SK-MEL-5 (cell line): ENCODE data around the gene GTF2H1. TPM values are rescaled to one million over a fixed set of nuclear protein-coding genes. Genes with fewer than 3 reads are reported as not detected.

Experiments used
- DNase-seq: peaks from one replicate; pipeline ENCODE4 v3.0.0-alpha.2; 2016; ENCODE audit warnings: low read depth, low spot score
- in situ Hi-C: cut with HindIII; loops from 2 replicates; pipeline ENCODE4 v1.10.0; 2016; ENCODE audit warnings: low sequenced_read_pairs, high pct_unique_total_duplicates, low pct_unique_long_range_greater_than_20kb
- polyA plus RNA-seq, 2 experiments: library from polyadenylated mRNA; depleted of rRNA; stranded (reverse); fragments of >200 nt; gene quantifications; 2 replicates each; pipeline ENCODE4 v1.2.3, GENCODE V29; 2015
- total RNA-seq: library from RNA; depleted of rRNA; stranded (reverse); fragments of >200 nt; shearing (Covaris generic); gene quantifications from 2 replicates; pipeline ENCODE4 v1.2.3, GENCODE V29; 2014; rRNA removed

The GTF2H1 gene
- total RNA-seq: 129 and 153 TPM in 2 replicates
- polyA plus RNA-seq (2015; cell fraction: cytosol; rRNA removed): 73.3 and 96.0 TPM in 2 replicates
- polyA plus RNA-seq (2015; cell fraction: nucleus; rRNA removed): 151 and 209 TPM in 2 replicates

DNA sequence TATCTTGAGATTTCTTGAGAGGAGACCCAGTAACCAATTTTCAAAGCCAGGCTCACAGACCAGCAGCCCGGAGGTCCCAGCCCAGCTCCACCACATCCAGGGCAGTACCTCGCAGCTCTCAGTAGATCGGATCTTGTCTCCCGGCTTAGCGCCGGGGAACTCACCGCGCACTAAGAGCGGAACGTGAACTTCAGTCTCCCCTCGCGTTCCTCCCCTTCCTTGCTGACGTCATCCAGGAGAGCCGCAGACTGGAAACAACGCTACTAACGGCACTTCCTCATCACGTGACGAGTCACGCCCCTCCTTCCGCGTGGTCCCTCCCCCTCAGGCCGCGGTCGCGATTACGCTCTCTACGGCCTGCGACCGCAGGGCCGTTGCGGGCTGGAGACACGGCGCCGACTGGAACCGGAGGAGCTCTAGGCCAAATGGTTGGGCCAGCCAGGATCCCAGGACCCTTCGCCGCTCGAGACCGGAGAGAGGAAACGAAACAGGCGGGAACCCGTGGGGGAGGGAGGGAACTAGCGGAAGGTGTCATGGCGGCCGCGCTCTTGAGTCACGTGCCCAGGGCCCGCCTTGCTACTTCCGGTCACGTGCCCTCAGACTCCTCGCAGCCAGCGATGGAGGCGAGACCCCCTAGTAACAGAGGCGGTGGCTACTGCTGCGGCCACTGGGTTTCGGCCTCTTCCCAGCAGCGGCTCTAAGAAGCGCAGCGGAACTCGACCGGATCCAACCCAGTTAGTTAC is at the start of gene GTF2H1, which contains the start of gene HPS5:
Gene GTF2H1, plus strand, starts transcription at position 599 of the 743 bp plus-strand sequence. CDS start 10,508 bp downstream, outside the sequence.
Gene HPS5, minus strand, starts transcription at position 172 of the 743 bp plus-strand sequence. CDS start 4,282 bp downstream, outside the sequence.
- in situ Hi-C loops: no loop called here
- DNase-seq: peak; percentile 99

DNA sequence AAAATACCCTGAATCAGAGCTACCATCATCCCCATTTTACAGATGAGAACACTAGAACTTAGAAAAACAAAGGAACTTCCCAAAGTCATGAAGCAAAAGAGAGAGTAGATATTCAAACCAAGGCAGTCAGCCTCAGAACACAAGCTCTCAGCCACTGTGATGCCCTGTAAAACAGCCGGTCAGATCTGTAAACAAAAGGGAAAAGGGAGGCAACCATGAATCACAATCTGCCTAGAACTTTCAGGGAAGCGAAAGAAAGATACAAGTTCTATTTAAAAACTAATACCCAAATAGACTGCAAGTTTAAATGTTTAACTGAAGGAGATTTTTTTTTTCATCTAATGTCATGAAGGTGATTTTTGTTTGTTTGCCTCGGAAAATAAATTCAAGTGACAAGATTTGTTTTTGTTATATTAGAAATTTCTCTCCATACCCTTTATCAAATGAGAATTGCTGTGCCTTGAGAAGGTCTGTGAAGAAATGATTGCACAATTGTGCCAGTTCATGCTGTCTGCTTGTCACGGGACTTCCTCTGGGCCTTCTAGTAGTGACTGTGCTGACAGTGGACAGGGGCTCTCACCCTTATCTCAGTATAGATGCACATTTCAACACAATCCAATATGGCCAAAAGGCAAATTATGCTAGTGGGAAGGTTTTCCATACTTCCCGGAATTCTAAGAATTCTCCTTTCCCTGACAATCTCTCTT is 44.6 kb upstream of the GTF2H1 start:
- DNase-seq: no peak
- in situ Hi-C loops: no loop called here

DNA sequence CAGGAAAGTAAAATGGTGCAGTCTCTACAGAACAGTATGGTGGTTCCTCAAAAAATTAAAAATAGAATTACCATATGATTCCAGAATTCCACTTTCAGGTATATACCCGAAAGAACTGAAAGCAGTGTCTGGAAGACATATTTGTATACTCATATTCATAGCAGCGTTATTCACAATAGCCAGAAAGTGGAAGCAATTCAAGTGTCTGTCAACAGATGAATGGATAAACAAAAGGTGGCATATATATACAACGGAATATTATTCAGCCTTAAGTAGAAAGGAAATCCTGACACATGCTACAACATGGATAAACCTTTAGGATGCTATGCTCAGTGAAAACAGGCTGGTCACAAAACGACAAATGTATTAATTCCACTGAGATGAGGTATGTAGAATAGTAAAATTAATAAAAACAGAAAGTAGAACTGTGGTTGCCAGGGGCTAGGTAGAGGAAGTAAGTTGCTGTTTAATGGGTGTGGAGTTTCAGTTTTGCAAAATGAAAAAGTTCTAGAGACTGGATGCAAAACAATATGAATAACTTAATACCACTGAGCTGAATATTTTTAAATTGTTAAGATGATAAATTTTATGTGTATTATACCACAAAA is 41.8 kb upstream of the GTF2H1 start:
- in situ Hi-C loops: no loop called here

DNA sequence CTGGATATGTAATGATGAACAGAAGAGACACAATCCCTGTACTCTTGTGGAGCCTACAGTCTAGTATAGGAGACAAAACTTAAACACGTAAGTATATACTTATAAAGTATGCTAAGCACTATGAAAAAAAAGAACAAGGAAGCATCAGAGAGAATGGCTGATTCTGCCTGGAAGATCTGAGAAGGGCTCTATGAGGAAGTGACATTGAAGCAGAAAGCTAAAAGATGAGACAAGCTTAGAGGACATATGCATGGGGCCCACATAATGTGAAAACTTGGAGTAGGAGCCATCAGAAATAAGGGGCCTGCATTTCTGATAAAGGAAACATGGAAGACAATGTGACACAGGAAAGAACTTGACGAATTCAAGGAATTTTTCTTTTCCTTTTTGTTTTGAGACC is 39.7 kb upstream of the GTF2H1 start:
- DNase-seq: no peak
- in situ Hi-C loops: no loop called here

More for the DNA sequence above, 41.8 kb upstream of the GTF2H1 start:
- no peak for DNase-seq

DNA sequence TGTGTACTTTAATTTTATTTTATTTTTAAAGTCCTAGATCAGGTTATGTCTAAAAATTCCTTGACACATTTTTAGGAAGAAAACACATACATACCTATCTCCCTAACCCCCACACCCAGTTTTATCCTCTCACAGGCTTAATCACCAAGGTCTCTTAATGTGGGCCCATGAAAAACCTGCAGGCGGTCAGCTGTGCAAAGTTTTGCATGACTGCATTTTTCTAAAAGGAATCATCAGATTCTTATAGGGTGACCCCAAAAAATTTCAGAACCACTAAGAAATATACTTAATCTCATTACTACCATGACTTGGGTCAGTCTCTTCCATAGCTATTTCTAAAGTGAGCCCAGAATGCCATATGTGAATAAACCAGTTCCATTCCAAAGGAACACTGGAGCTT is 36.5 kb upstream of the GTF2H1 start:
- no peak for DNase-seq
- in situ Hi-C loops: no loop called here

DNA sequence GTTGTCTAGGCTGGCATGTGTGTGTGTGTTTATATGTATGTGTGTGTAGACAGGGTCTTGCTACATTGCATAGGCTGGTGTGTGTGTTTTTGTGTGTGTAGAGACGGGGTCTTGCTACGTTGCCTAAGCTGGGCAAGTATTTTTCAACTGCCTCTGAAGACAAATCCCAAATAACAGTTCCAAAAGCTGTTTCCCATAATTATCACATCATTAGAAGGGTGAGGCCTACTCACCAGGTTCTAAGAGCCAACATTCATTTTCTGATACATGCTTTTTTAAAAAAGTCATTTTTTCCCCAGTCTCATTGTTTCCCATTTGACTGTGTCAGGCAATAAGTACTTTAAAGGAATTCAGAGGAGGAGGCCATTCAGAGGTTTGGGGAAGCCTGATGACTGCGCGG is 33.5 kb upstream of the GTF2H1 start:
- in situ Hi-C loops: no loop called here
- DNase-seq: no peak

DNA sequence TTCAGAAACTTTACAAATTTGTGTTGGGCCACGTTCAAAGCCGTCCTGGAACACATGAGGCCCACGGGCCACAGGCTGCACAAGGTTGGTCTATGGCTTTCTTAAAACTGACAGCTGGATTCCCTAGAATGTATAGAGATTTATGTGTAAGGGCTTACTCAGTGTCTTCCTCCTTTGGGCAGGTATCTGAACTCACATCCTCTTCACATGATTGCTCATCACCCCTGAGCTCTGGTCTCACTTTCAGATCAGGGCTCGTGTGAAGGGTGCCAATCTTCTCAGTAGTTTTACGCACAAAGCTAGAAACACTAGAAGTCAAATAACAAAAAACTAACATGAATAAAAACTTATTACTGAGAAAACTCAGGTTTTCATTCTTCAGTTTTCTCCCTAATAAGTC is 27.5 kb upstream of the GTF2H1 start:
- DNase-seq: peak; percentile 62
- in situ Hi-C loops: no loop called here

DNA sequence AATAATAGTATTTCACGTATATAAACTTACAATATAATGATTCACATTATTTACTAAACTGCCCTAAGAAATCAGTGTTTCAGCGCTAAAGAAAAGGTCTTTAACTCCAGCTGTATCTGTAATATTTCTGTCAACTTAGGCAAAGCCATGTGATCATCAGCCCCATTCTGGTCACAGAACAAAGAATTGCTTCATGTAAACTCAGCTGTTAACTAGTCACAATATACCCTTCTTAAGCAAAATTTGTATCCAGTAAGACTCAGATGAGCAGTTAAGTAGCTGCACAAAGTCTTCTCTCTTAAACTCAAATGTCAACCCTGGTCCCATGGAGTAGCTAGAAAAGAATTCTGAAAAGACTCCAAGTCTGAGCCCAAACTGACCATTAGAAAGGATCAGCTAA is 27.1 kb upstream of the GTF2H1 start:
- in situ Hi-C loops: no loop called here
- DNase-seq: peak; percentile 95

DNA sequence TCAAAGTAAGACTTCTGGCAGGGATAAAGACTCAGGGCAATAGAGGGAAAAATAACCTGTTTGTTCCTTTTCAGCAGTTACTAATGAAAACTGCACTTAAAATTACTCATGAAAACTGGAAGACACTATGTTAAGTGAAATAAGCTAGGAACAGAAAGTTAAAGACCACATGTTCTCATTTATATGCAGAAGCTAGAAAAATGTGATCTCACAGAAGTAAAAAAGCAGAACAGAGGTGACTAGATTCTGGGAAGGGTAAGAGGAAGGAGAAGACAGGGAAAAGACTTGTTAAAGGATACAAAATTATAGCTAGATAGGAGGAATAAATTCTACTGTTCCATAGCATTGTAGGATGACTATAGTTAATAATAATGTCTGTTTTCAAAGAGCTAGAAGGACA is 22.6 kb upstream of the GTF2H1 start:
- DNase-seq: no peak
- in situ Hi-C loops: no loop called here

DNA sequence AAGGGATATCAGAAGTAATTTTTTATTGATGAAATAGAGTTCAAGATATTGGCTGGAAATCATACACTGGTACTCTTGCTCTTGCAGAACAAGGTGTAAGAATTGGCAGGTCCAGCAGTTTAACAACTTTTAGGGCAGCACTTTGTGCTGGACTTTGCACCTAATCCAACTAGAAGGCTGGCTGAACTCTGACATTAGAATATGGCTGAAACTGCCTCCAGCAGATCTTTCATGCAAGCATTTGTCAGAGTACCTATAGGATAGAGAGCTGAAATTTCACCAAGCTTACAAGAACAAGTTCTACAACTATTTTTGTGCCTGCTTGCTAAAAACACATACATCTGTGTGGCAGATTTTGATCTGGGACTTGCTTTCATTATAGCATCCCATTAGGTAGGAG is 17.6 kb upstream of the GTF2H1 start:
- in situ Hi-C loops: no loop called here
- DNase-seq: no peak

DNA sequence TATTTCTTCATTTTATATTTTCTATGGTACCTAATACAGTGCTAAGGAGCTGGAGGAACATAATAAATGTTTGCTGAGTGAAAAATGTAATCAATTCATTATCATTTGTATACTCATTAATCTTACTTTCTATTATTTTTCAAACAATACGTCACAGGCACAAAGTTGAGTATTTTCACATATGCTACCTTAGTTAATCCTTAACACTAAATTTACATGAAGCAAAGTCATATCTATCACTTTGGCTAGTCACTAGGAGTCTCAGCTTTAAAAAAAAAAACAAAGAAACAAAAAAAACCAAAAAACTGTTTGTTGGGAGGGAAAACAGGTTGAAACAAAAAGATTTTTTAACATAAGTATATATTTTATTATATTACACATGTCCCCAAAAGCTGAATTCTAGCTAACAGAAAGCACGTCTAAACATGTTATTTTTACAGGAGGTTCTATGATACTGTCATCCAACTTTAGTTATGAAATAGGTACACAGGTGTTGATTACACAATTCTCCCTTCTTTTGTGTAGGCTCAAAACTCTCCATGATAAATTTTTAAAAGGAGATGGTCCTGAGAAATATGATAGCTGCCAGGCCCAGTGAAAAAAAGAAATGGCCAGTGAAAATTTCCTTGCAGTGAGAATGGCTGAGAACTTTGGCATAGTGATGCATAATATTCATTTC is 14.8 kb upstream of the GTF2H1 start:
- in situ Hi-C loops: no loop called here
- DNase-seq: no peak

DNA sequence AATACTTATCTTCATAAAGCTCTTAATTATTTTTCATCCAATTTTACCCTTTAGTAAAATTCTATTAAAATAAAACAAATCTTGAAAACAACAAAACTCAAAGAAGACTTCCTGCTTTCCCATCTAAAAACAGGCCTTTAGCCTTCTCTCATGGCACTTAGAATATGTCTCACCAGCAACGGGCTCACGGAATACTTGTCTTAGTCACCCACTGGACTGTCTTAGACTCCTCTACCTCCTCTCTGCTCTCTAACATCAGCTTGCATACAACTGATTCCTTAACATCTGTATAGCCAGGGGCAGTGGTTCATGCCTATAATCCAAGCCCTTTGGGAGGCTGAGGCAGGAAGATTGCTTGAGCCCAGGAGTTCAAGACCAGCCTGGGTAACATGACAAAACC is 14.1 kb upstream of the GTF2H1 start:
- no peak for DNase-seq
- in situ Hi-C loops: no loop called here

DNA sequence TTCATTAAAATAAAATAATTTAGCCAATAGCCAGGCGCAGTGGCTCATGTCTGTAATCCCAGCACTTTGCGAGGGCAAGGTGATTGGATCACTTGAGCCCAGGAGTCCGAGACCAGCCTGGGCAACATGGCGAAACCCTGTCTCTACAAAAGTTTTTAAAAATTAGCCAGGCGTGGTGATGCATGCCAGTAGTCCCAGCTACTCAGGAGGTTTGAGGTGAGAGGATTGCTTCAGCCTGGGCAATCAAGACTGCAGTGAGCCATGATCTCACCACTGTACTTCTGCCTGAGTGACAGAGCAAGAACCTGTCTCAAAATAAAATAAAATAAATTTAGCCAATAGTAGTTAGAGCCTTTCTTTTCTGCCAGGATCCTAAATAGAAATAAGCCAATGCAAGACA is 12.7 kb upstream of the GTF2H1 start:
- DNase-seq: no peak
- in situ Hi-C loops: no loop called here

DNA sequence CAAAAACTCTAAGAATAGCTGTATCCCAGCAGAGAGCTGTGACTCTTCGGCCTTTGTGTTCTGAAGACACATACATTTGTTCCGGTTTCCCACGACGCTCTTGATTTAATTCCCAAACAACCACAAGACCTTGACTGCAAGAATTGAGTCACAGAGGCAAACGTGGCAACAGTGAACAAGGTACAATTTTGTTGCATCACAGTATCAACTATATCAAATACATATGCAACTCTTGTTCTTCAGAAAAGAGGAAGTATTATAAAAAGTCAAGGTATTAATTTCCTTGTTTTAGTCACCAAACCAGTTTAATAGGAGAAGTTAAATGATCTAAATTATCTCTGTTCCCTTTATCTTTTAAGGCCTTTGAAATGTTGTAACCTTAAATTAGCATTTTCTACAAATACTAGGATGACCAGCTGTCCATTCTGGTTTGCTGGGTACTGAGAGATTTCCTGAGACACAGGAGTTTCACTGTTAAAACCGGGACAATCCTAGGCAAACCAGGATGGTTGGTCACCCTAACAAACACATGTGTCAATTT is 11.5 kb upstream of the GTF2H1 start:
- DNase-seq: no peak
- in situ Hi-C loops: no loop called here

DNA sequence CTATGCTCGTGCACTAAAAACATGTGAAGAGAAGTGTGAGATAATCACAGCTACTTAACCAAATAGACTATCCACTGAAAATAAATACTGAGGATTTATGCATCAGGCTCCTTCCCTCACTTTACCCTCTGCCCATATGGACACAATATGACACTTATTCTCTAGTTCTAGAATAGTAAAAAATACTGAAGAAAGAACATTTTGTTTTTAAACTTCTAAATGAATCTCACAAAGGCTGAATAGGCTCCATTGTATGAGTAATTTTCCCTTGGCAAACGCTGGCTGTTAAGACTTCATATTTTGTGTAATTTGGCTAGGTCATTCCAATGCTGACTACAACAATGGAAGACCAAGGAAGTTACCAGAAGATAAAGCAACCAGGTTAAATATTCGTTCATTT is 10.4 kb upstream of the GTF2H1 start:
- in situ Hi-C loops: no loop called here
- DNase-seq: peak; percentile 89

DNA sequence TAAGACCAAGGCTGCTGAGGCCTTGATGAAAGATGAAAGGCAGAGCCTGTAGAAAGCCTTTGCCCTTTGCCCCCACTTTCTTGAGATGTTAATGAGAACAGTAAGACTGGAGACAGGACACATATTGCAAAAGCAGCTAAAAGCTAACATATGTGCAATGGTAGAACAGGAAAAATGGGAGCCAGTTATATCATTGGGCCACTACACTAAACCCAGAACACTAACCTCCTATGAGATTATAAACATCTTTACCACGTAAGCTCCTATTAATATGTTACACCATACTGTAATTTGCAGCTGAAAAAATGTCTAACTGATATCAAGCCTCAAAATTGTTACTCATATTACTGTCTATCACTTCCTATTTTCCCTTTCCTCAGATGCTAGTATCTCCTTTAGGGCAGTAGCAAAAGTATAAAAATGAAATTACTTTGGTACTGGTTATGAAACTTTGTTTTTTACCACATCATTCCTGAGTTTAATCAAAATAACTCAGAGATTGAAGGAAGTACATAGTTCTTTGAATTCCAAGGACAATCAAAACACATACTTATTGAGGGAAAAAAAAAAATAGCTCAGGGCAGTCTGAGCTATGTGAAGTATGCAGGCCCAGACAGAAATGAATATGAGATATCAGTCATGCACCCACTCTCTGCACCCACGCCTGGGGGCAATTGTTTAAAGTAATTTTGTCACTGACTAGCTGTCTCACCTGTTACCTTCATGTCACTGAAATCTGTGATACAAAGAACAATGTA is 9.5 kb upstream of the GTF2H1 start:
- in situ Hi-C loops: no loop called here
- DNase-seq: peak; percentile 74
